ENCODE measurements around the gene PPM1H. TPM values are rescaled to one million over a fixed set of nuclear protein-coding genes. Genes with fewer than 3 reads are reported as not detected.

PPM1H gene
- total RNA-seq, 1 donor, result 0.86 TPM

- H3K4me3 ChIP-seq (ENCODE audit: low read depth, low read length), result no peak overlapping the region
- TF ChIP-seq, protein P1, sequence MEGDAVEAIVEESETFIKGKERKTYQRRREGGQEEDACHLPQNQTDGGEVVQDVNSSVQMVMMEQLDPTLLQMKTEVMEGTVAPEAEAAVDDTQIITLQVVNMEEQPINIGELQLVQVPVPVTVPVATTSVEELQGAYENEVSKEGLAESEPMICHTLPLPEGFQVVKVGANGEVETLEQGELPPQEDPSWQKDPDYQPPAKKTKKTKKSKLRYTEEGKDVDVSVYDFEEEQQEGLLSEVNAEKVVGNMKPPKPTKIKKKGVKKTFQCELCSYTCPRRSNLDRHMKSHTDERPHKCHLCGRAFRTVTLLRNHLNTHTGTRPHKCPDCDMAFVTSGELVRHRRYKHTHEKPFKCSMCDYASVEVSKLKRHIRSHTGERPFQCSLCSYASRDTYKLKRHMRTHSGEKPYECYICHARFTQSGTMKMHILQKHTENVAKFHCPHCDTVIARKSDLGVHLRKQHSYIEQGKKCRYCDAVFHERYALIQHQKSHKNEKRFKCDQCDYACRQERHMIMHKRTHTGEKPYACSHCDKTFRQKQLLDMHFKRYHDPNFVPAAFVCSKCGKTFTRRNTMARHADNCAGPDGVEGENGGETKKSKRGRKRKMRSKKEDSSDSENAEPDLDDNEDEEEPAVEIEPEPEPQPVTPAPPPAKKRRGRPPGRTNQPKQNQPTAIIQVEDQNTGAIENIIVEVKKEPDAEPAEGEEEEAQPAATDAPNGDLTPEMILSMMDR (IDR thresholded peaks at IDR 0.05; ENCODE audit: insufficient read depth, low read depth, low read length), result no peak
- no peak for DNase-seq (ENCODE audit: low read depth)
Observed at GRCh38 chr12:62865065-62865464, 69.9 kb downstream of the PPM1H start.

DNA sequence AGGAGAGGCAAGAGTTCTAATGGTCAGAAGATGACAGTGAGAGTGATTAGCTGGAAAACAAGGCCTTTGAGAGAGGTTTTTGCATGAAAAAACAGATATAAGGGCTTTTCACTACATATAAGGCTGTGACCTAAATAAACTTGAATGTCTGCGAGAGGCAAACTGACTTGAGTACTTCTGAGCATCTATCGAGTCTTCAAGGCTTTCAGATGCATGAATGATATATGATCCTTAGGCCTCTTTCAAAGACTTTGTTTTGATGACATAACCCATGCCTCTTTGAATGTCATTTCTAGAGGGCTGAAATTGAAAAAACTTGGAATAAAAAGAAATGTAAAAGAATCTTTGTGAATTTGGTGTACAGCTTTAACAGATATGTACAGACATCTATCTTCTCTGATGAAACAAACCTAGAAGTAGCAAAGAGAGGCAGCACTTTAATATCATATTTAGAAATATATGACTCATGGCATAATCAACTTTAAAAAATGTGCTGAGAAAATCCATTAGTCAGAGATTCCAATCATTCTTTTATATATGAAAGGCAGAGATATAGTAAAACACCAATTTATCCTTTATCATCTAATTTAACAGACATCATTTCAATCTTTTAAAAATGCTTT is 72.6 kb downstream of the PPM1H start:
- no peak overlapping the region for H3K4me3 ChIP-seq (ENCODE audit: low read depth, low read length)
- DNase-seq (ENCODE audit: low read depth), result peak; percentile 14
- TF ChIP-seq, protein P1 (IDR thresholded peaks at IDR 0.05; ENCODE audit: insufficient read depth, low read depth, low read length), result no peak

DNA sequence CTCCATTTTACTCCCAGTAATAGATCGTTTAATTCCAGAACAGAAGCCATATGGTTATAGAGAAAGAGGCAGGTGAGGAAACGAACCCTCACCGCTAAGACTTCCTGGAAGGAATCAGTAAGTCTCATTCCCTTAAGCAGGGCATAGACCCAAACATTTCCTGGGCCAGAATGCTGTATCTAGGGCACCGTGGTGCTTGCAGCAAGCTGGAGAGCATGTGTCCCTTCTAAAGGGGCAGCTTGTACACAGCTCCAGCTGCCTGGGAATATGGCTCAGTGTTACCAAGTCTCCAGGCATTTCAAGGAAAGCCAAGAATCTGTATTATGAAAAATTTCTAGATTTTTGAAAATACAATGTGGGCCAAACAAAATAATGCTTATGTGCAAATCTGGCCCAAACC is 73.4 kb downstream of the PPM1H start:
- no peak overlapping the region for H3K4me3 ChIP-seq (ENCODE audit: low read depth, low read length)
- DNase-seq (ENCODE audit: low read depth), result no peak
- TF ChIP-seq, protein P1 (IDR thresholded peaks at IDR 0.05; ENCODE audit: insufficient read depth, low read depth, low read length), result no peak

- TF ChIP-seq, protein P1 (IDR thresholded peaks at IDR 0.05; ENCODE audit: insufficient read depth, low read depth, low read length), result no peak
- H3K4me3 ChIP-seq (ENCODE audit: low read depth, low read length), result peak overlapping the region; percentile 0
- peak; percentile 67 for DNase-seq (ENCODE audit: low read depth)
Observed at GRCh38 chr12:62860501-62861411, 74.2 kb downstream of the PPM1H start.

- DNase-seq (ENCODE audit: low read depth), result no peak
- TF ChIP-seq, protein P1 (IDR thresholded peaks at IDR 0.05; ENCODE audit: insufficient read depth, low read depth, low read length), result no peak
- H3K4me3 ChIP-seq (ENCODE audit: low read depth, low read length), result no peak overlapping the region
Observed at GRCh38 chr12:62860020-62860419, 74.9 kb downstream of the PPM1H start.

GRCh38 chr12:62859321-62859737 is 75.6 kb downstream of the PPM1H start:
- TF ChIP-seq, protein P1 (IDR thresholded peaks at IDR 0.05; ENCODE audit: insufficient read depth, low read depth, low read length), result no peak
- no peak for DNase-seq (ENCODE audit: low read depth)
- H3K4me3 ChIP-seq (ENCODE audit: low read depth, low read length), result no peak overlapping the region
